Central memory CD8-positive, alpha-beta T cell (primary cell): Measurements from ENCODE around the gene CRELD2.

Experiments used
- ATAC-seq: fragments of 150-1000 bp; cut with Tn5 transposase; replicated peaks from 2 replicates; pipeline ENCODE4 v1.10.0; 2022; ENCODE audit warnings: mild to moderate bottlenecking, moderate FRiP score, moderate number of reproducible peaks; ENCODE audit not compliant: poor library complexity, severe bottlenecking; ENCODE audit errors: extremely low read depth
- DNase-seq, 2 donors: peaks; one replicate each; pipeline ENCODE4 v3.0.0; 2021; ENCODE audit warnings: low spot score in 2 of 2
- H3K27ac Mint-ChIP-seq: one replicate; pipeline ENCODE4 v1.8.0; 2022; ENCODE audit warnings: low read depth, mild to moderate bottlenecking, moderate library complexity, mixed read lengths
- H3K27me3 Mint-ChIP-seq: one replicate; pipeline ENCODE4 v1.8.0; 2022; ENCODE audit warnings: mixed read lengths
- H3K36me3 Mint-ChIP-seq: one replicate; pipeline ENCODE4 v1.8.0; 2022; ENCODE audit warnings: mild to moderate bottlenecking, moderate library complexity, mixed read lengths; ENCODE audit not compliant: insufficient read depth
- H3K4me1 Mint-ChIP-seq: one replicate; pipeline ENCODE4 v1.8.0; 2022; ENCODE audit warnings: mixed read lengths
- H3K4me3 Mint-ChIP-seq: one replicate; pipeline ENCODE4 v1.8.0; 2022; ENCODE audit warnings: mild to moderate bottlenecking, moderate library complexity, mixed read lengths
- H3K9me3 Mint-ChIP-seq: one replicate; pipeline ENCODE4 v1.8.0; 2022; ENCODE audit warnings: mixed read lengths

Gene CRELD2

DNA sequence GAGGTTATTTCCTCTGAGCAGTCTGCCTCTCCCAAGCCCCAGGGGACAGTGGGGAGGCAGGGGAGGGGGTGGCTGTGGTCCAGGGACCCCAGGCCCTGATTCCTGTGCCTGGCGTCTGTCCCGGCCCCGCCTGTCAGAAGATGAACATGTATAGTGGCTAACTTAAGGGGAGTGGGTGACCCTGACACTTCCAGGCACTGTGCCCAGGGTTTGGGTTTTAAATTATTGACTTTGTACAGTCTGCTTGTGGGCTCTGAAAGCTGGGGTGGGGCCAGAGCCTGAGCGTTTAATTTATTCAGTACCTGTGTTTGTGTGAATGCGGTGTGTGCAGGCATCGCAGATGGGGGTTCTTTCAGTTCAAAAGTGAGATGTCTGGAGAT, 45.2 kb downstream of the CRELD2 start:
- peaks cover 31% of the 10 kb centered on the region for H3K4me1 Mint-ChIP-seq
- peak overlapping the region; percentile 94 for H3K4me3 Mint-ChIP-seq
- ATAC-seq = no peak
- no peaks in the 10 kb centered on the region for H3K9me3 Mint-ChIP-seq
- H3K27me3 Mint-ChIP-seq = no peaks in the 10 kb centered on the region
- peak overlapping the region; percentile 96 for H3K27ac Mint-ChIP-seq
- H3K36me3 Mint-ChIP-seq = peaks cover 68% of the 10 kb centered on the region
- DNase-seq = no peak

- H3K36me3 Mint-ChIP-seq = peaks cover 65% of the 10 kb centered on the region
- peak overlapping the region; percentile 96 for H3K27ac Mint-ChIP-seq
- ATAC-seq (peak; percentile 9), DNase-seq (peak in 1 of 2 donors; percentile 51)
- peak overlapping the region; percentile 94 for H3K4me3 Mint-ChIP-seq
- no peaks in the 10 kb centered on the region for H3K9me3 Mint-ChIP-seq
- no peaks in the 10 kb centered on the region for H3K27me3 Mint-ChIP-seq
- H3K4me1 Mint-ChIP-seq = peaks cover 31% of the 10 kb centered on the region
Measured at GRCh38 chr22:49964136-49965090, 46.0 kb downstream of the CRELD2 start.

- Mint-ChIP-seq H3K4me1 (peaks cover 31% of the 10 kb centered on the region), H3K27me3 (no peaks in the 10 kb centered on the region), H3K27ac (peak overlapping the region; percentile 96), H3K4me3 (peak overlapping the region; percentile 94), H3K36me3 (peaks cover 64% of the 10 kb centered on the region), H3K9me3 (no peaks in the 10 kb centered on the region)
- no peak for DNase-seq
- ATAC-seq = no peak
Measured at GRCh38 chr22:49965091-49966040, 46.9 kb downstream of the CRELD2 start.

- Mint-ChIP-seq H3K27ac (peak overlapping the region; percentile 96), H3K27me3 (no peaks in the 10 kb centered on the region), H3K36me3 (peaks cover 72% of the 10 kb centered on the region), H3K4me1 (peaks cover 38% of the 10 kb centered on the region), H3K4me3 (no peak overlapping the region), H3K9me3 (no peaks in the 10 kb centered on the region)
- ATAC-seq (no peak), DNase-seq (no peak)
Measured at GRCh38 chr22:49966041-49966773, 47.8 kb downstream of the CRELD2 start.

DNA sequence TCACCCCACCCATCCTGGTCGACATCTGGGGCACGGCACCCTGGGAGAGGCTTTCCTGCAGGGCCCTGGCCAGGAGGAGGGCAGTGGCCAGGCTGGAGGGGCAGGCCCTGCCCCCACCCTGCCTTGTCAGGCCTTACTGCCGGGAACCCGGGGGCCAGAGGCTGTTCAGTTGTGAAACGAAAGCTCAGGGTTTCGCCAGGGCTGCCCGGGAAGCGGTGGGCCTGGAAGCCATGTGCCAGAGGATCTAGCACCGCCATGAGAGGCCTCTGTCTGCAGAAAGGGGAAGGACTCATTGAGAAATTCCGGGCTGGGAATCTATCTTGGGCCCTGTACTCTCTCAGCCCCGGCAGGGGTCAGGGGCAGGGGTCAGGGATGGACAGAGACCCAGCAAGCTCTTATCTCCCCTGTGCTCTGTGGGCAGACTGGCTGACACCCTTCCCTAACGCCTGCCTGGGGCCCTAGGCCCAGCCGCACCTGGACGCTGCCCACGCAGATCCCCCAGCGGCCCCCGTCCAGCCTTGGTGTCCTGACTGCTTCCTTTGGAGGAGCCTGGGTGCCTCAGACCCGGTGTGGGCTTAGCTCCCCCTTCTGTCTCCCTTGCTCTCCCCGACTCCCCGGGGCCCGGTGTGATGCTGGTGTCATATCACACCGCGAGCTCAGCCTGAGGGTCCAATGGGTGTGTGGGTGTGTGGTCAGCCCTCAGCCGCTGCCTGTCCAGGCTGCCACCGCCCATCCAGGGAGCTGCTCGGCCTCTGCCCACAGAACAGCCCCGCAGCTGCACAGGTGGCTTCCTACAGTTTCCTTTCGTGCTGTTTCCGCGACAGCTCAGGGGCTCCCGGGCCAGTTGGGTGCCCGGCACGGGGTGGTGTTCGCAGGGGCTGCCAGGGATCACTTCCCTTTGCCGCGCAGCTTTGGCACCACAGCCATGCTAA, 48.6 kb downstream of the CRELD2 start:
- Mint-ChIP-seq H3K4me1 (peaks cover 32% of the 10 kb centered on the region), H3K4me3 (peak overlapping the region; percentile 23), H3K27ac (peak overlapping the region; percentile 90), H3K36me3 (peaks cover 66% of the 10 kb centered on the region), H3K9me3 (no peaks in the 10 kb centered on the region), H3K27me3 (no peaks in the 10 kb centered on the region)
- ATAC-seq (no peak), DNase-seq (no peak)

DNA sequence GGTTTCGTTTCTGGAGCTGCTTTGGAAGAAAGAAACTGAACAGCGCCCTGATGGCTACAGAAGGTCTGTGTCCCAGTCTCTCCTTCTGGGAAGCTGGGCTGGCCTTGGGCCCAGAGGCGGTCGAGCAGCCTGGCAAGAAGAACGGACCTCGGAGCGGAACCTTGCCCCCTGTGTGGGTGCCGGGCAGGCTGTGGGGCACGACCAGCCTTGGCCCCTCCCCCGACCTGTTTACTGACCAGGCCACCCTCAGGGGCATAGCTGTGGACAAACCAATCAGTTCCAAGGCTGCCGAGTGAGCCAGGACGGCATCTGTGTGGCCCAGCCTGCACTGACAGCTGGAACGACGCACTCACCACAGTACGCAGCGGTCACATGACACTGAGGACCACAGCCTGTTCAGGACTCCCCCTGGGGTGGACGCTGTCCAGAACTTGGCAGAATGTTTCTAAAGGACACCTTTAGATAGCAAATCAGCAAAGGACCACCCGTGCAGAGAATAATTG, 49.3 kb downstream of the CRELD2 start:
- H3K27ac Mint-ChIP-seq = peak overlapping the region; percentile 90
- H3K36me3 Mint-ChIP-seq = peaks cover 59% of the 10 kb centered on the region
- peak overlapping the region; percentile 23 for H3K4me3 Mint-ChIP-seq
- ATAC-seq (no peak), DNase-seq (no peak)
- no peaks in the 10 kb centered on the region for H3K27me3 Mint-ChIP-seq
- no peaks in the 10 kb centered on the region for H3K9me3 Mint-ChIP-seq
- H3K4me1 Mint-ChIP-seq = peaks cover 32% of the 10 kb centered on the region

GRCh38 chr22:49968313-49968830, 49.9 kb downstream of the CRELD2 start:
- Mint-ChIP-seq H3K36me3 (peaks cover 52% of the 10 kb centered on the region), H3K9me3 (no peaks in the 10 kb centered on the region), H3K27me3 (no peaks in the 10 kb centered on the region), H3K27ac (no peak overlapping the region), H3K4me3 (no peak overlapping the region), H3K4me1 (peaks cover 31% of the 10 kb centered on the region)
- no peak for DNase-seq
- ATAC-seq = no peak

GRCh38 chr22:49968831-49969661, 50.6 kb downstream of the CRELD2 start:
- peaks cover 46% of the 10 kb centered on the region for H3K36me3 Mint-ChIP-seq
- peaks cover 24% of the 10 kb centered on the region for H3K4me1 Mint-ChIP-seq
- ATAC-seq (no peak), DNase-seq (no peak)
- no peaks in the 10 kb centered on the region for H3K9me3 Mint-ChIP-seq
- H3K27ac Mint-ChIP-seq = no peak overlapping the region
- H3K4me3 Mint-ChIP-seq = no peak overlapping the region
- H3K27me3 Mint-ChIP-seq = no peaks in the 10 kb centered on the region

DNA sequence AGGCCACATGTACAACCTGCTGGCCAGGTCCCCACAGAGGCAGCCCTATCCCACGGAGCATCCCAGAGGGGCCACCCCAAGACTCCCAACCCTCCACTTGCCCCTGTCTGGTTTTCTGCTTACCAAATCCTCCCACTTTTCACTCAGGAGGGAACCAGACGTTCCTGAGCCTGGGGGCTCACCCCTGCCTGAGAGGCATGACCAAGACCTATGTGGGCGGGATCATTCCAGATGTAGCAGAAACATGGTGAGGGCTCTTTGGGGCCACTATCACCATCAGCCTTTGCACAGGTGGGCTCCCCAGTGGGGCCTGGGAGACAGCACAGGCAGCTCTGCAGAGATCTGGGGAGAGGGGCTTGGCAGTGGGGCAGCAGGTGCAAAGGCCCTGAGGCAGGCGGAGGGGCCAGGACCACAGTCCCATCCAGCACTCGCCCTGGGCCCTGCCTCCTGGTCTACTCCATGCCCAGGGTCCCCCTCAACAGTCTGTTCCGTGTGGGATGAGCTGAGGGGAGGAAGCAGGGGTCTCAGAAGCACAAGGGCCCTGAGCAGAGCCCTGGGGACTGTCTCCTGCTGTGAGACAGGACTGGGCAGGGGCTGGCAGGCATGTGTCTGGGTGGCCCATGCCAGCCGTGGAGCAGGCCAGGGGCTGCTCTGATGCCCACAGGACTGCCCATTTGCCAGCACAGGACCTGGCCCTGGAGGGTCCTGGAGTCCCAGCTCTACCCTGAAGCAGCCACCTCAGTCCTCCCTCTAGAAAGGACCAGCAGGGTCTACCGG, 51.5 kb downstream of the CRELD2 start:
- ATAC-seq = no peak
- Mint-ChIP-seq H3K9me3 (no peaks in the 10 kb centered on the region), H3K27ac (peak overlapping the region; percentile 88), H3K4me3 (peak overlapping the region; percentile 69), H3K36me3 (peaks cover 37% of the 10 kb centered on the region), H3K4me1 (peaks cover 22% of the 10 kb centered on the region), H3K27me3 (no peaks in the 10 kb centered on the region)
- no peak for DNase-seq
